ENCODE results near the gene NPRL2. TPM values are rescaled to one million over a fixed set of nuclear protein-coding genes. Genes with fewer than 3 reads are reported as not detected.

Gene NPRL2
- total RNA-seq, 1 experiment from 2014 or later, result 35.4 TPM

DNA sequence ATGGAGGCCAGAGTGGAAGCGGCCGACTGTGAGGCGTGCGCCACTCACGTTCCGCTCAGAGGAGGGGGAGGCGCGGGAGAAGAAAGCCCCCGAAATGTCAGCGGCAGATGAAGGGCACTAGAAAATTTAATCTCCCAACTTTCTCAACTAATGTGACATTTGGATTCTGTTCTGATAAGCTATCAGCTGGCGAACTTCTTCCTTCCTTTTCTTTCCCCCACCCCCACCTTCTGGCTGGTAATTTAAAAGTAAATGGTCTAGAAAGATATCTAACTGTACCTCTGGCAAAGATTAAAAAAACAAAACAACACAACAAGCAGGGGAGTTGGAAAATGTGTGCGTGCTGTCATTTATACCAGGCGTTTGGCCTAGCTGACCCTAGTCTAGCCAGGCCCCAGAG, 35.2 kb upstream of the NPRL2 start:
- Histone ChIP-seq H3K9me2 (ENCODE audit: insufficient read depth) (no peaks in the 10 kb centered on the region), H3K36me3 (ENCODE audit: control insufficient read depth in 1 of 2, insufficient read depth in 2 of 2, low read length in 2 of 2) (no peaks in the 10 kb centered on the region), H3K79me2 (ENCODE audit: insufficient read depth, low read length) (no peaks in the 10 kb centered on the region), H3K27ac (ENCODE audit: low read depth, low read length) (no peak overlapping the region), H3K27me3 (ENCODE audit: insufficient read depth, low read length) (no peaks in the 10 kb centered on the region), H4K20me1 (ENCODE audit: insufficient read depth) (no peaks in the 10 kb centered on the region), H3K4me2 (ENCODE audit: low read length) (no peak overlapping the region), H3K4me1 (ENCODE audit: control insufficient read depth in 1 of 2, insufficient read depth in 2 of 2, low read length in 2 of 2) (no peaks in the 10 kb centered on the region), H3K4me3 (replicated peaks in 1 of 2; ENCODE audit: low read depth in 1 of 2, low read length in 2 of 2) (no peak overlapping the region), H3K9me3 (ENCODE audit: control insufficient read depth in 1 of 2, insufficient read depth in 1 of 2, low read depth in 1 of 2, low read length in 2 of 2) (no peaks in the 10 kb centered on the region), H3K9ac (ENCODE audit: low read length) (no peak overlapping the region), H2AFZ (ENCODE audit: low read depth, low read length, poor library complexity, severe bottlenecking) (no peak overlapping the region)
- BruUV-seq (replicated peaks), result no TSS peak
- DNase-seq (ENCODE audit: low read depth, low spot score), result no peak
- TF ChIP-seq POLR2A (IDR thresholded peaks at IDR 0.05; ENCODE audit: borderline replicate concordance, extremely low read depth, insufficient read depth, insufficient read length), result no peak
- no peak for TF ChIP-seq MAX (IDR thresholded peaks at IDR 0.05)
- no peak for TF ChIP-seq ZFX (IDR thresholded peaks at IDR 0.05)
- no peak for TF ChIP-seq YY1 (IDR thresholded peaks at IDR 0.05; ENCODE audit: extremely low read depth, insufficient replicate concordance, low read depth, low read length)
- no peak for TF ChIP-seq TCF7L2 (IDR thresholded peaks at IDR 0.05; ENCODE audit: borderline replicate concordance, extremely low read depth, insufficient read depth, insufficient read length)
- no peak for TF ChIP-seq POLR2AphosphoS5 (IDR thresholded peaks at IDR 0.05; ENCODE audit: low read depth, low read length)
- TF ChIP-seq SIN3A (IDR thresholded peaks at IDR 0.05; ENCODE audit: low read depth), result no peak
- intact Hi-C loops (cut with micrococcal nuclease), result no loop called here
- no peak for ATAC-seq
- ChIA-PET POLR2A (interaction anchor here (1.0 kb wide), 1 partner anchor 11 kb away, joined by 3 read pairs; no protein-coding TSS in a partner anchor), RAD21 (ENCODE audit: low non-redundant PET in 1 of 2, low total read pairs in 2 of 2, uncharacterized antibody in 2 of 2, unreplicated experiment in 2 of 2) (no interaction called here), CTCF (no interaction called here)

GRCh38 chr3:50383750-50384149, 33.2 kb upstream of the NPRL2 start:
- ChIA-PET POLR2A (no interaction called here), CTCF (no interaction called here), RAD21 (ENCODE audit: low non-redundant PET in 1 of 2, low total read pairs in 2 of 2, uncharacterized antibody in 2 of 2, unreplicated experiment in 2 of 2) (no interaction called here)
- Histone ChIP-seq H3K9ac (ENCODE audit: low read length) (no peak overlapping the region), H3K9me3 (ENCODE audit: control insufficient read depth in 1 of 2, insufficient read depth in 1 of 2, low read depth in 1 of 2, low read length in 2 of 2) (no peaks in the 10 kb centered on the region), H2AFZ (ENCODE audit: low read depth, low read length, poor library complexity, severe bottlenecking) (no peak overlapping the region), H3K4me1 (ENCODE audit: control insufficient read depth in 1 of 2, insufficient read depth in 2 of 2, low read length in 2 of 2) (no peaks in the 10 kb centered on the region), H3K27ac (ENCODE audit: low read depth, low read length) (no peak overlapping the region), H3K4me2 (ENCODE audit: low read length) (no peak overlapping the region), H3K79me2 (ENCODE audit: insufficient read depth, low read length) (no peaks in the 10 kb centered on the region), H3K36me3 (ENCODE audit: control insufficient read depth in 1 of 2, insufficient read depth in 2 of 2, low read length in 2 of 2) (no peaks in the 10 kb centered on the region), H4K20me1 (ENCODE audit: insufficient read depth) (no peaks in the 10 kb centered on the region), H3K4me3 (replicated peaks in 1 of 2; ENCODE audit: low read depth in 1 of 2, low read length in 2 of 2) (no peak overlapping the region), H3K27me3 (ENCODE audit: insufficient read depth, low read length) (no peaks in the 10 kb centered on the region), H3K9me2 (ENCODE audit: insufficient read depth) (no peaks in the 10 kb centered on the region)
- no TSS peak for BruUV-seq (replicated peaks)
- DNase-seq (ENCODE audit: low read depth, low spot score) (no peak), ATAC-seq (no peak)
- intact Hi-C loops (cut with micrococcal nuclease), result no loop called here
- TF ChIP-seq SRF (IDR thresholded peaks at IDR 0.05; ENCODE audit: low read depth) (no peak), SP1 (IDR thresholded peaks at IDR 0.05; ENCODE audit: low read depth) (no peak), FOSL1 (IDR thresholded peaks at IDR 0.05; ENCODE audit: low read depth) (no peak), EZH2 (IDR thresholded peaks at IDR 0.05) (no peak), RAD21 (IDR thresholded peaks at IDR 0.05; ENCODE audit: low read depth) (no peak), YY1 (IDR thresholded peaks at IDR 0.05; ENCODE audit: extremely low read depth, insufficient replicate concordance, low read depth, low read length) (no peak), ZFX (IDR thresholded peaks at IDR 0.05) (no peak), MAX (IDR thresholded peaks at IDR 0.05) (no peak), ELF1 (IDR thresholded peaks at IDR 0.05; ENCODE audit: borderline replicate concordance, low read depth) (no peak), JUND (IDR thresholded peaks at IDR 0.05) (no peak), TCF7L2 (IDR thresholded peaks at IDR 0.05; ENCODE audit: borderline replicate concordance, extremely low read depth, insufficient read depth, insufficient read length) (no peak)
- TF ChIP-seq, protein P1, sequence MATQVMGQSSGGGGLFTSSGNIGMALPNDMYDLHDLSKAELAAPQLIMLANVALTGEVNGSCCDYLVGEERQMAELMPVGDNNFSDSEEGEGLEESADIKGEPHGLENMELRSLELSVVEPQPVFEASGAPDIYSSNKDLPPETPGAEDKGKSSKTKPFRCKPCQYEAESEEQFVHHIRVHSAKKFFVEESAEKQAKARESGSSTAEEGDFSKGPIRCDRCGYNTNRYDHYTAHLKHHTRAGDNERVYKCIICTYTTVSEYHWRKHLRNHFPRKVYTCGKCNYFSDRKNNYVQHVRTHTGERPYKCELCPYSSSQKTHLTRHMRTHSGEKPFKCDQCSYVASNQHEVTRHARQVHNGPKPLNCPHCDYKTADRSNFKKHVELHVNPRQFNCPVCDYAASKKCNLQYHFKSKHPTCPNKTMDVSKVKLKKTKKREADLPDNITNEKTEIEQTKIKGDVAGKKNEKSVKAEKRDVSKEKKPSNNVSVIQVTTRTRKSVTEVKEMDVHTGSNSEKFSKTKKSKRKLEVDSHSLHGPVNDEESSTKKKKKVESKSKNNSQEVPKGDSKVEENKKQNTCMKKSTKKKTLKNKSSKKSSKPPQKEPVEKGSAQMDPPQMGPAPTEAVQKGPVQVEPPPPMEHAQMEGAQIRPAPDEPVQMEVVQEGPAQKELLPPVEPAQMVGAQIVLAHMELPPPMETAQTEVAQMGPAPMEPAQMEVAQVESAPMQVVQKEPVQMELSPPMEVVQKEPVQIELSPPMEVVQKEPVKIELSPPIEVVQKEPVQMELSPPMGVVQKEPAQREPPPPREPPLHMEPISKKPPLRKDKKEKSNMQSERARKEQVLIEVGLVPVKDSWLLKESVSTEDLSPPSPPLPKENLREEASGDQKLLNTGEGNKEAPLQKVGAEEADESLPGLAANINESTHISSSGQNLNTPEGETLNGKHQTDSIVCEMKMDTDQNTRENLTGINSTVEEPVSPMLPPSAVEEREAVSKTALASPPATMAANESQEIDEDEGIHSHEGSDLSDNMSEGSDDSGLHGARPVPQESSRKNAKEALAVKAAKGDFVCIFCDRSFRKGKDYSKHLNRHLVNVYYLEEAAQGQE (IDR thresholded peaks at IDR 0.05; ENCODE audit: low read depth), result no peak
- TF ChIP-seq, protein P2, sequence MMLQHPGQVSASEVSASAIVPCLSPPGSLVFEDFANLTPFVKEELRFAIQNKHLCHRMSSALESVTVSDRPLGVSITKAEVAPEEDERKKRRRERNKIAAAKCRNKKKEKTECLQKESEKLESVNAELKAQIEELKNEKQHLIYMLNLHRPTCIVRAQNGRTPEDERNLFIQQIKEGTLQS (IDR thresholded peaks at IDR 0.05), result no peak
